ENCODE measurements around the gene ACSM6.

The ACSM6 gene

DNA sequence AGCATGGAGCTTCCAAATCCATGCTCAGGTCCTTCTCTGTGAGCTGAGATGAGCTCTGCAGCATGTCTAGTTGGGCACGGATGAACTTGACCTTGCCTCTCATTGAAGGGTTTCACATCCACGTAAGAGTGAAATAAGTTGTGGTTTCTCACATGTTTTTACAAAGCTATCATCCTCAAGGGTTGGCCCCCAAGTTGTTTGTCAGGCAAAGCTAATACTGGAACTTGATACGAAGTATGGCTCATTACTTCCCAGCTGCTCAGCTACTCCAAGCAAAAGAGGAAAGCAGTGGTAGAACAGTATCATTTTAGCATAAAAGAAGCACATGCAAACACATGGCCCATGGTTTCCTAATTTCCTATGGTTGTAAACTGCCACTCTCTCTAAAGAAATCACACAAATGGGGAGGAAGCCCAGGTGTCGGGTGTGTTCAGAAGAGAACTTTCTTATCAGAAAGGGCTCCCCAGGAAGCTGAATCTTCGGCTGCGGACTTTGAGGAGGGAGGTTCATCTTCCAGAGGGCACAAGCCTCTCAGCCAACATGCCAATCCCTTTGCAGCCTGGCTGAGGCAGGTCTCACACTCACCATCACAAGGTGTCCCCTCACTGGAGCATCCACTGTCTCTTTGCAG lies 51.5 kb downstream of the ACSM6 start:
- H3K4me3 ChIP-seq (ENCODE audit: low read depth, low read length), result no peak overlapping the region
- no peak for DNase-seq (ENCODE audit: low read depth)
- TF ChIP-seq, protein P1, sequence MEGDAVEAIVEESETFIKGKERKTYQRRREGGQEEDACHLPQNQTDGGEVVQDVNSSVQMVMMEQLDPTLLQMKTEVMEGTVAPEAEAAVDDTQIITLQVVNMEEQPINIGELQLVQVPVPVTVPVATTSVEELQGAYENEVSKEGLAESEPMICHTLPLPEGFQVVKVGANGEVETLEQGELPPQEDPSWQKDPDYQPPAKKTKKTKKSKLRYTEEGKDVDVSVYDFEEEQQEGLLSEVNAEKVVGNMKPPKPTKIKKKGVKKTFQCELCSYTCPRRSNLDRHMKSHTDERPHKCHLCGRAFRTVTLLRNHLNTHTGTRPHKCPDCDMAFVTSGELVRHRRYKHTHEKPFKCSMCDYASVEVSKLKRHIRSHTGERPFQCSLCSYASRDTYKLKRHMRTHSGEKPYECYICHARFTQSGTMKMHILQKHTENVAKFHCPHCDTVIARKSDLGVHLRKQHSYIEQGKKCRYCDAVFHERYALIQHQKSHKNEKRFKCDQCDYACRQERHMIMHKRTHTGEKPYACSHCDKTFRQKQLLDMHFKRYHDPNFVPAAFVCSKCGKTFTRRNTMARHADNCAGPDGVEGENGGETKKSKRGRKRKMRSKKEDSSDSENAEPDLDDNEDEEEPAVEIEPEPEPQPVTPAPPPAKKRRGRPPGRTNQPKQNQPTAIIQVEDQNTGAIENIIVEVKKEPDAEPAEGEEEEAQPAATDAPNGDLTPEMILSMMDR (IDR thresholded peaks at IDR 0.05; ENCODE audit: control insufficient read depth, extremely low read depth, insufficient read depth), result no peak

DNA sequence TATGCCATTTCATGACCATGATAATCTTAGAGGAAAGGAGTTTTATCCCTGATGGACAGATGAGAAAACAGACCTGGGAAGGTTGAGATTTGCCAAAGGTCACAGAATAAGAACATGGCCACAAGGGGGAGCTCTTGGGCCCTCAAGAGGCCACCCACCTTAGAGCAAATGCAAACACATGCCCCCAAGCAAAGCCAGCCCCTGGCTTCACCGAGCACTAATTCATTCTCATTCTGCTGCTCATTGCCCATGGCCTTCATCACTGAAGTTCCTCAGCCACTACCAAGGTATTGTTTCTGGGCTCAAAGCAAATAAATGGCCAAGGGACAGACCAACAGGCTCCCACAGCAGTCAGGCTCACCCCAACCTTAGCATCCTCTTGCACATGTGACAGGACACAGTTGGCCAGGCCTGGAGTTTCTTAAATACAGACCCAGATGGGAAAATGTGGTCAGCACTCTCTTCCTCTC lies 52.6 kb downstream of the ACSM6 start:
- no peak overlapping the region for H3K4me3 ChIP-seq (ENCODE audit: low read depth, low read length)
- TF ChIP-seq, protein P1 (IDR thresholded peaks at IDR 0.05; ENCODE audit: control insufficient read depth, extremely low read depth, insufficient read depth), result peak; percentile 69
- DNase-seq (ENCODE audit: low read depth), result peak; percentile 22

DNA sequence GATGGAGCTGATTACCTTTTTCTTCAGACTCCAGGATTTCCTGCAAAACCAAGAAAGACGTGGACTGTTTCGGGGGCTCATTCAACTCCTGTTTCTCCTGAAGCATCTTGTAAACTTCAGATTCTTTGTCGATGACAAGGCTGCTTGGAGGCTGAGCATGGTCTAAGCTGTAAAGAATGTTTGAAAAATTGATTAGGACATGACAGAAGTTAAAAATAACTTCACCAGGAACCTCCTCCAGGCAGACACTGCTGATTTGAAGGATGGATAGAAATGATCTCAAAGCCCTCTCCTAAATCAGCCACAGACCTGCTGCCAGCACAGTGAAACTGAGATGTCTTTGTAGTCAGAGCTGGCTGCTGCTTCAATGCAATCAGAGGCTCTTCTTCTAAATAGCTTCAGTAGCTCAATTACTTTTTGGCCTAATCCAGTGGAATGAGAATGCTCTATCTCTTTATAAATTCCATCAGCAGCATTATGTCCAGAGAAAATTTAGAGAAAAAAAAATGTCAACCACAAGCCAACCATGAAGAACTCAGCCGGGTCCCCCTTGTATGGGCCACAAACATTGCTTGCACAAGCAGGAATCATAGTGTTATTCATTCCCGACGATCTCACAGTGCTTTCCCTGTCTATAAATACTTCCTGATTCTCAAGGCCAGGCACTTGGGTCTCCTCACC lies 53.3 kb downstream of the ACSM6 start:
- no peak for DNase-seq (ENCODE audit: low read depth)
- H3K4me3 ChIP-seq (ENCODE audit: low read depth, low read length), result no peak overlapping the region
- TF ChIP-seq, protein P1 (IDR thresholded peaks at IDR 0.05; ENCODE audit: control insufficient read depth, extremely low read depth, insufficient read depth), result no peak

DNA sequence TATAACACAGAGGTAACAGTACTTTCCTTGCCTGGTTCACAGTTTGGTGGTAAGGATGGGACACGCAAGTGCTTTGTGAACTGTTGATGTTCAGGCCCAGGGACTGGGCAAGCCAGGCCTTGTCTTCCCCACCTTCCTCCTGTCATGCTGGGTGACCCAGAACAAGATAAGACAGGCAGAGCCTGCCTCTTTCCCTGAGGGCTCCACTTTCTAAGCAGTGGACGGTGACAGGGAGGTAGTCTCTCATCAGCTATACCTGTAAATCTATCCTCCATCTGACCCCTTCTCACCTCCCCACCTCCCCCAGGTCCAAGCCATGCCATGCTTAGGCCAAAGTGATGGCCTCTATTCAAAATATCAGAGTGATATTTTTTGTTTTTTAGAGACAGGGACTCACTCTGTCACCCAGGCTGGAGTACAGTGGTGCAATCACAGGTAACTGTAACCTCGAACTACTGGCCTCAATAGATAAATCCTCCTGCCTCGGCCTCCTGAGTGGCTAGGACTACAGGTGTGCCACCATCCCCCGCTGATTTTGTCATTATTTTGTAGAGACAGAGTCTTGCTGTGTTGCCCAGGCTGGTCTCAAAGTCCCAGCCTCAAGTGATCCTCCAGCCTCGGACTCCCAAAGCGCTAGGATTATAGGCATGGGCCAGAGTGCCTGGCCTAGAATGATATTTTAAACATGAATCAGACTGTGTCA lies 54.0 kb downstream of the ACSM6 start:
- TF ChIP-seq, protein P1 (IDR thresholded peaks at IDR 0.05; ENCODE audit: control insufficient read depth, extremely low read depth, insufficient read depth), result no peak
- H3K4me3 ChIP-seq (ENCODE audit: low read depth, low read length), result no peak overlapping the region
- no peak for DNase-seq (ENCODE audit: low read depth)

DNA sequence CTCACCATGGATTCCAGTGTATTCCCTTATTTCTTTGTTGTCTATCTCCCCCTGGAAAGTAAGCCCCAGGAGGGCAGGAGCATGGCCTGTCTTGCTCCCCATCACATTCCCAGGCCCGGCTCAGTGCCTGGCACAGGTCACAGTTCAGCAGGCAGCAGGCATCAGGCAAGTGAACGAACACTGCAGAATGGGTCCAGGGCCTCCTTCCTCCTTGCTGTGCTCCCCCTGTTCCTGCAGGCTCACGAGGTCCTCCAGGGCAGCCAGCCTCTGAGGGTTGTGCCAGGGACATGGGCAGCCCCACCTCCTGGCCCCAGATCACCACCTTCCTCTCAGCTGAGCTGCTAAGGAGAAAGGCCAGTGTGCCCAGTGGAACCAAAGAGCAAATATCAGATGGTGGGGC lies 55.0 kb downstream of the ACSM6 start:
- H3K4me3 ChIP-seq (ENCODE audit: low read depth, low read length), result no peak overlapping the region
- DNase-seq (ENCODE audit: low read depth), result no peak
- TF ChIP-seq, protein P1 (IDR thresholded peaks at IDR 0.05; ENCODE audit: control insufficient read depth, extremely low read depth, insufficient read depth), result no peak

DNA sequence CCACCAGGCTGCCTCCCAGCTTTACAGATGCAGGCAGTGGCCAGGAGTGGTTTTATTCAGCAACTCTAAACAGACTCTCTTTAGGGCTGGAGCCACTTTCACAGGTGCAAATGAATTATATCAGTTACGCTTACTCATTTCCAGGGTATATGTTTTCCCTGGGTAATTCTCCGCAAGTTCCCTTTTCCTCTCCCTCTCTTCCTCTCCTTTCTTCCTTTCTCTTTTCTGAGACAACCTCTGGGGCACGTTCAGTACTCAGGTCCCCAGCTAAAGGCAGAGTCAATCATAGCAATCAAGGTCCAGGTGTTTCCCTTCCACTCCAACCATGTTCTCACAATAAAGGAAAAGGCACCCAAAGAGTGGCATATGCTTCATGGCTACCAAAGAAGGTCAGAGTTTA lies 55.4 kb downstream of the ACSM6 start:
- H3K4me3 ChIP-seq (ENCODE audit: low read depth, low read length), result no peak overlapping the region
- TF ChIP-seq, protein P1 (IDR thresholded peaks at IDR 0.05; ENCODE audit: control insufficient read depth, extremely low read depth, insufficient read depth), result no peak
- no peak for DNase-seq (ENCODE audit: low read depth)
